NCI-H1694 (cell line): Measurements from ENCODE around the gene METTL23.
"Not testable (repeated sequence)": the region's sequence is repeated elsewhere in the genome, so short reads cannot be mapped to it uniquely, and the experiment has no call there.

Source experiments
- DNase-seq: peaks from one replicate; lab custom pipeline; 2025; lab: John Stamatoyannopoulos, UW

The METTL23 gene

DNA sequence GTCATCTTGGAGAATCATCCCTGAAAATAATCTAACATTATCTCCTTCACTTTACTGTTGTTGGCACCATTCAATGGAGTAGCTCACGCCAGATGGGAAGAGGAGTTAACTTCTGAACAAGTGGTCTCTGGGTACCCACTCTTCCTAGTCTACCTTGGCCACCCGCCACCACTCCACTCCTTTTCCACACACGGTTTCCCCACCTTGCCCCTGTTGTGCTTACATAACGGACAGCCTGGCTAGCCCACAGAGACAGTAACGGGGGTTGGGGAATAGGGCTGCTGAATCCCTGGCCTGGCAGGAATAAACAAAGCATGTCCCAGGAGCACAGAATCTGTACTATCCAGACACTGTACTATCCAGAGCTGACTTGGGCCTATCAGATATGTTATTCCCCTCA lies 12.3 kb upstream of the METTL23 start:
- no peak for DNase-seq

DNA sequence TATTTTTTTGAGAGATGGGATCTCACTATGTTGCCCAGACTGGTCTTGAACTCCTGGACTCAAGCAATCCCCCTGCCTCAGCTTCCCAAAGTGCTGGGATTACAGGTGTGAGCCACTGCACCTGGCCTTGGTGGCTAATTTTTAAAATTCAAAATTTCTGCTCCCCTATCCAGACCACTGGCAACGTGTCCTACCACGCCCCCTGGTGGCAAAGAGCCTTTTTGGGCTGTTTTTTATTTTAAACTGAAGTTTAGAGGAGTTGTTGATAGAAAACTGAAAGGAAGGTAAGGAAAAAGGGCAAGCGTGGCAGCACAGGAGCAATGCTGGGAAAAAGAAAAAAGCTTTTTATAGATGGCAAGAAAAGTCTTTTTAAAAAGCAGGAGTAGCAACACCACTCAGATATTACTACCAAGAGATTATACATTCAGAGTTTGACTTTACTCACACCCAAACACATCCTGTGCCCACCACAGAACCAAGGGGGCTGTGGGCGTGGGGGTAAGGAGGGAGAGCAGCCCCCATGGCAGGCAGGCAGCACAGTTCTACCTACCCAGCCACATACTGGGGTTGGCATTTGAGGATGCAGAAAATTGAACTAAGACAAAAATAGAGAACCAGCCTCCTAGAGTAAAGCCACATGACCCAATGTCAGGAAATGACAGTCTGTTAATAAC lies 11.7 kb upstream of the METTL23 start:
- DNase-seq, result peak; percentile 75

DNA sequence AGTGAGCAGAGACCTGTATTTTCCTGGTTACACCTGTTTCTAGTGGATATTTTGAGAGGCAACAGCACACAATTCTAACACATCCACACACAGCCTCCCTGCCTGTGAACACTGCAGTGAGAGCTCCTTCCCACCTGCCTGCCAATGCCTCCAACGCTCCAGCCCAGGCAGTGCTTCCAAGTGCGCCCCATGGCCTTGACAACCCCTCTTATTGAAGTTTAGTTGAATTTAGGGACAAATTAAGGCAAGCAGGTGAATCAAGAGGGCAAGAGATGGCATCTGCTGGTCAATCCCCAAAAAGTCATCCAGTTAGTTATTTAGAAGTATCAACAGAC lies 11.2 kb upstream of the METTL23 start:
- no peak for DNase-seq

DNA sequence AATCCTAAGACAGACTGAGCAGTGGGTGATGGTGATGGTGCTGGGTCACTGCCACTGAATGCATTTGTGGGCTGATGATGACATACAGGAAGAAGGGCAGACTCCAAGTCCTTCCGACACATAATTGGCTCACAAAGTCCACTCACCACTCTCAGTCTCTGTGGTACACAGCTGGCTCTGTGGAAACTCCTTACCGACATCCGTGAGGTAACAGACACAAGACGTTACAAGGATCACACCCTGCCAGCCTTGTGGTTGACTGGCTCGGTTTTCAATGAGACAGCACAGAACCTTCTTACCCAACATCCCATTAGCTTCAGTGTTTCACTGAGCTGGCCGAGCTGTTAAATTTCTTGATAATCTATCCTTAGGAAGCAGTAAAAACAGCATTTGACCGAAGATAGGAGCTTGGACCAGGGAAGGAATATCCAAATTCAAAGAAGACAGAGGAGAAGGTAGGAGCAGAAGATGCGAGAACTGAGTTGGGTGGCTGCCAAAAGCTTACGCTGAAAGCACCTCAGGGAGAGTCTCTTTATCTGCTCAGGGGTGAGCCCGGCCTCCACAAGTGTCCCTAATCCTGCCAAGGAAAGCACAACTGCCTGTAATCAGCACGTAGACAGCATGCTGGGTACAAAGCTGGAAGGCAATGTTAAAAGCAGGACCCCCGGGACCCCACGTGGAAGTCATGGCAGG lies 10.3 kb upstream of the METTL23 start:
- no peak for DNase-seq

DNA sequence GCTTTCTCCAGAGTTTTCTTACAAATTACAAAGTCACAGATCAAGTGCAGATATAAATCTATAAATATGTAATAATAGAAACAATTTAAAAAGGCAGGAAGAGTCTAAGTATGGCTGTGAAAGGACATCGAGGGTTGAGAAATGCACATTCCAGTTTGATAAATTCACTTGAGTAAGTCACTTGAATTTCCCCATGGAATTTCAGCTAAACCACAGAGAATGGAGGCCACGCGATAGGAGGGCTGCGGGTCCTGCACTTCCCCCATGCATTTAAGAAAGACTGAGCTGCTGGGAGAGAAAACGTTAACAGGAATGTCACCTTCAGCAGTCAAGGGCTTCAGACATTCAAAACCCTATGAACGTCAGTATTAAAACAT lies 9.8 kb upstream of the METTL23 start:
- DNase-seq, result no peak

DNA sequence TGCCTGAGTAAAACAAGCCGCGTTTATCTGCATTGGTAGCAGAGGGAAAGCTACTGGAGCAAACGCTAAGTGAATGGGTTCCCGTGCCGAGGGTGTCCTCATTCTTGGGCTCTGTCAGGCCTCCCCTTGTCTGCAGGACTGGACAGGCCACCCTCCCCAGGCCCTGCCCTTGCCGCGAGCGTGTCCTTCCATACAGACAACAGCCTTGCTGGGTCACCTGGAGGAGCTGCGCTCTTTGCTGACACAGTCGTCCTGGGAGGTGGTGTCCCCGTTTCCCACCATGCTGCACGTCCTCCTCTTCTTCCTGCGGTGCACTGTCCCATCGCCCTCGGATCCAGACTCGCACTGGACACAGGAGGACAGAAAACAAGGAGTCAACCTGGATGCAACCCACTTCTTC lies 8.1 kb upstream of the METTL23 start:
- no peak for DNase-seq

DNA sequence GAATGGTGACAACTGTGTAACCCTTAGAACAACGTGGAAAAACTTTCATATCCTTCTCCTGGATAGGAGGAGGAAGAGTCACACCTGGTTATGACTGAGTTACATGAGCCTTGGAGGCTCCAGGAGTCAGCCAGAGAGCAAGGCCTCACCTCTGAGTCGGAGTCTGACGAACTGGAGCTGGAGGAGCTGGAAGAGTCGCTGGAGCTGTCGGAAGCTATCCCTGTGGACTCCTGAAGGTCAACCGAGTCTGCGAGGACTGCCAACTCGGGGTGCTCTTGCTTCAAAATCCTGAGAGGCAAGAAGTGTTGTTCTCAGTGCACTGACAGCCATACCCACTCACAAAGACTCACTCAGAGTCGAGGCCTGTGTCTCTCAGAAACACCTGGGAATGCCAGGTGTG lies 6.4 kb upstream of the METTL23 start:
- DNase-seq, result no peak

DNA sequence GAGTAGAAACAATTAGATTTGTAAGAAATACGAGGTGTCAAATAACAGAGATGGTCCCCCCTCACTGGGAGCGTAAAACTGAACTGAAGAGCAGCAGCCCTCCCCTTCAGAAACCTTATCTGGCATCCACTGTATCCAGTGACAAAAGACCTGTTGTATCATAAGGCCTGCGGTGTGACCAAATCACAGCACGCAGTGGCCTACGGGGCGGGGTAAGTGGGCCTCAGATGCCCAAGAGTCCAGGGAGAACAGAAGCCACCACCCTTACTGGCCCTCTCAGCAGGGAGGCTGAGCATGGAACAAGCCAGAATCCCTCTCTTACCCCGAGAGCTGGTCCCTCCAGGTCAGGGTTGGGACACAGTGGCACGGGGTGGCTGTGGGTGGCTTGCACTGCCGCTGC lies 5.7 kb upstream of the METTL23 start:
- no peak for DNase-seq

DNA sequence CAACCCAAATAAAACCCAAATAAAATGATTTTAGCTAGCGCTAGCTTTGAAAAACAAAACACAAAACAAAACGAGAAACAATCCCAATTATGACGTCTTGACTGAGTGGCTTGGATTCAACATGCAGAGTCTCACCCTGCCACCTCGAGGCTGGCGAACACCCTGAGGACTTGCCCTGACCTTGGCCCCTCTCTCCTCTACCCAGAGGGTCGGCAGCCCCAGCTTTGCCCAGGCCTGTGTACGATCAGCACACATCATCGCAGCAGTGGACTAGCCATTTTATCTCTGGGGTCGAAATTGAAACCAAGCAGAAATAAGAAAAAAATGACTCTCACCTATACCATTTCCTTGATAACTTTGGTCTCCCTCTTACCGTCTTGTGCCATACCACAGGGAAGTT lies 5.2 kb upstream of the METTL23 start:
- no peak for DNase-seq

DNA sequence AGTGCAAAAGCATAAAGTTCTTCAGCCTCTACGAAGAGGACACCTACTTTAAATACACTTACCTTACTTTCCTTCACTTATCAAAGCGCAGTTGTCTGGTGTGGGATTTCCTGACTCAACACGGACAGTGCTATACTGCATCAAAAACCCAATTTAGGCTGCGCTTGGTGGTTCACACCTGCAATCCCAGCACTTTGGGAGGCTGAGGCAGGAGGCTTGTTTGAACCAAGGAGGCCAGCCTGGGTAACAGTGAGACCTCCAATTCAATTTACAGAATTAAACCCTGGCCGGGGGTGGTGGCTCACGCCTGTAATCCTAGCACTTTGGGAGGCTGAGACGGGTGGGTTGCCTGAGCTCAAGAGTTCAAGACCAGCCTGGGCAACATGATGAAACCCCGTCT lies 4.4 kb upstream of the METTL23 start:
- DNase-seq, result no peak

DNA sequence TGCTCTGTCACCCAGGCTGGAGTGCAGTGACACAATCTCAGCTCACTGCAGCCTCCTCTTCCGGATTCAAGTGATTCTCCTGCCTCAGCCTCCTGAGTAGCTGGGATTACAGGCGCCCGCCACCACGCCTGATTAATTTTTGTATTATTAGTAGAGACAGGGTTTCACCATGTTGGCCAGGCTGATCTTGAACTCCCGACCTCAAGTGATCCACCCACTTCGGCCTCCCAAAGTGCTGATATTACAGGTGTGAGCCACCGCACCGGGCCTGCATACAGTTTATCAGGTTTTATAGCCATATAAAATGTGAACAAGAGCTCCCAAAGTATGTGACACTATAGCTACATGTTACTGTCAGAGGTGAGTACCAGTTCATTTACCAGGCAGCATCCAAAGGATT lies 3.7 kb upstream of the METTL23 start:
- DNase-seq, result not testable (repeated sequence)

DNA sequence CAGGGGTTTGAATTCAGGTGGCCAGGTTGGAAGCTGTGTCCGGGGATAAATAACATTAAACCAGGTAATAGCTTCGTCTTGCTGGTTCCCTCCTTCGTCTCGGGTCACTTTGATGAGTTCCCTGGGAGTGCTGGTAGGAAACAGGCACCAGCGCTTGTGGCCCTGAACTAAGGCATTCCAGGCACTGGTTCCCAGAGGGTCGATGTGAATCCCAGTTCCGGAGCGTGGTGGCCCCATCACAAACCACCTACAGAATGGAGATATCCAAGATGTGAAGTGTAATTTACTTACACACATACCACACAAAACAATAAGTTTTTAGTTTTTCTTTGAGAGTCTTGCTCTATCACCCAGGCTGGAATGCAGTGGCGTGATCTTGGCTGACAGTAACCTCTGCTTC lies 2.8 kb upstream of the METTL23 start:
- no peak for DNase-seq

DNA sequence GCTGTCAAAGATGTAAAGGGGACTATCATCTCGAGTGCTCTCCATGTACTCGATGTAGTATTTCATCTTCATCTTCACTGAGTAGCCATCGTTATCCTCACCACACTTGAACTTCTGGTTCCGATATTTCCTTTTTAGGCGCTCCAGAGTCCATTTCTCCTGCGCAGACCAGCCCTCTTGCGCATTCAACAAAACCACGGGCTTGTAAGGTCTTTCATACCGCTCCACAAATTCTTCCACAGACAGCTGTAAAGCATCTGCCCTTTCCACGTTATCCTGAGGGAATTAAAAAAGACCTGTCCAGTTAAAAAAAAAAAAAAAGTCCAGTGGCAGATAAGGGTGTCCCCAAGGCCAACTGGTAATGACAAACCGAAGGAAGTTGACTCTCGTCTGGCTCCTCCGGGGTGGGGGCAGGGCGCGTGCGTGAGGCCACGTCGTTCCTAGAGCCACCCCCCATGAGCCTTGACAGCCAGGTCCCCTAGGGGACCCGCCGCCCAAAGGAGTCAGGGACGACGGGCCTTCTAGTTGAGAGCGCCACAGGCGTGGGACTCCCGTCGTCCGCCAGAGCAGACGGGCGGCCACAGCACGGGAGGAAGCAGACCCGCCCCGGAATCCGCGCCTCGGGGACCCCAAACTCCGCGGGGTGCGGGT lies 934 bp upstream of the METTL23 start:
- no peak for DNase-seq

DNA sequence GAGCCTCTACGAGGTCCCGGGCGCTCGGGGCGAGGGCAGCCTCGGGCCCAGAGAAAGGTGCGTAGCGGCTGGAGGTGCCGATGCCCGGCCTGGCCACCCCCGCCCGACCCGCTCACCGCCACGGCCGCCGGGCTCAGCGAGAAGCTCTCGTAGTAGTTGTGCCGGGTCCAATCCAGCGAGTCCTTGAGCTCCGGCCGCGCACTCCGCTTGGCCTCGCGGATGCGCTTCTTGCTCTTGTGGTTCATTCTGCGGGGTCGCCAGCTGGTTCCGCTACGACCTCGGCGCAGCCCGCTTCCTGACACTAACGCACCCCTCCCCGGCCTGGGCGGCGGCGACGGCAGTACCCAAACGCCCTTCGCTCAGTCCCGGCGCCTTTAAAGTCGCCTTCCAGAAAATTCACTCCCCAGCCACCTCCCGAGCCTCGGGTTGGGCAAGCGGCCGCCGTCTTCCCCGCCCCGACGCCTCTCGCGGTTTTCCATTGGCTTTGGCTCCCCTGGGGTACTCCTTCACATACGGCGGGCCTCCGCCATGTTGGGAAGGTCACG lies 336 bp upstream of the METTL23 start, which contains the start of gene JMJD6:
Gene JMJD6, minus strand, starts transcription at position 376 of the 545 bp plus-strand sequence. Its CDS starts 131 bp downstream, at position 245.
- DNase-seq, result peak; percentile 85

DNA sequence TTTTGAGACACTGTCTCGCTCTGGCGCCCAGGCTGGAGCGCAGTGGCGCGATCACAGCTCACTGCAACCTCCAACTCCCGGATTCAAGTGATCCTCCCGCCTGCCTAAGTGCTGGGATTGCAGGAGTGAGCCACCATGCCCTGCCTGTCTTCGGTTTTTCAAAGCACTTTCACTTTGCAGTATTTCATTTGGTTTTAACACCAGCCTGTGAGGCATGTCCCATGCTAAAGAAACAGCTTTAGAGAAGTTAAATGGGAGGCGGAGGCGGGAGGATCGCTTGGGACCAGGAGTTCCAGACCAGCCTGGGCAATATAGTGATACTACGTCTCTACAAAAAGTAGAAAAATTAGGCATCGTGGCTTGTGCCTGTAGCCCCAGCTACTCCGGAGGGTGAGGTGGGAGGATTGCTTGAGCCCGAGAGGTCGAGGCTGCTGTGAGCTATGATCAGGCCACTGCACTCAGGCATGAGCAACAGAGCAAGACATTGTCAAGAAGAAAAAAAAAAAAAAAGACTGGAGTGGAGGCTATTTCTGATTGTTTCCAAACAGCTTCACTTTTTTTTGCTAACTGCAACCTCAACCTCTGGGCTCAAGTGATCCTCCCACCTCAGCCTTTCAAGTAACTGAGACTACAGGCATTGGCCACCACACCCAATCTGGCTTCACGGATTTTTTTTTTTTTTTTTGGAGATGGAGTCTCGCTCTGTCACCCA lies 1.3 kb downstream of the METTL23 start:
- DNase-seq, result no peak

DNA sequence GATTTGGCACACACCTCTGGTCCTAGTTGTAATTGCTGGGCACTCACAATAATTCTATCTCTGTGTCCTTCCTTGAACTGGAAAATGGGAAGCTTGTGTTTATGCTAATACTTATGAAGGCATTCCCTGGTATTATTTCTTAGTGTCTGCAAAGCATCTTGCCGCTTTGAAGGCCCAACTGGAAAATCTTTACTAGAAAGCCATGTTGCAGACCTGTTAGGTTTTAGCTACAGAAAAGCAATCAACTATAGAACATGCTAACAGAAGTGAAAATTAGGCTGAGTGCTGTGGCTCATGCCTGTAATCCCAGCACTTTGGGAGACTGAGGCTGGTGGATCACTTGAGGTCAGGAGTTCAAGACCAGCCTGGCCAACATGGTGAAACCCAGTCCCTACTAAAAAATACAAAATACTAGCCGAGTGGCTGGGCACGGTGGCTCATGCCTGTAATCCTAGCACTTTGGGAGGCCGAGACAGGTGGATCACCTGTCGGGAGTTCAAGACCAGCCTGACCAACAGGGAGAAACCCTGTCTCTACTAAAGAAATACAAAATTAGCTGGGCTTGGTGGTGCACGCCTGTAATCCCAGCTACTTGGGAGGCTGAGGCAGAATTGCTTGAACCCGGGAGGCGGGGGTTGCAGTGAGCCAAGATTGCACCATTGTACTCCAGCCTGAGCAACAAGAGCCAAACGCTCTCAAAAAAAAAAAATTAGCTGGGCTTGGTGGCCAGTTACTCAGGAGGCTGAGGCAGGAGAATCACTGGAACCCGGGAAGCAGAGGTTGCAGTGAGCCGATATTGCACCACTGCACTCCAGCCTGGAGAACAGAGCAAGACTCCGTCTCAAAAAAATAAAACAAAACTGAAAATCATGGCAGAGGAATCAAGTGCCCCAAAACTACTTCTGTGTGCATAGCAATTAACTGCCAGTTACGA lies 5.4 kb downstream of the METTL23 start:
- DNase-seq, result not testable (repeated sequence)

DNA sequence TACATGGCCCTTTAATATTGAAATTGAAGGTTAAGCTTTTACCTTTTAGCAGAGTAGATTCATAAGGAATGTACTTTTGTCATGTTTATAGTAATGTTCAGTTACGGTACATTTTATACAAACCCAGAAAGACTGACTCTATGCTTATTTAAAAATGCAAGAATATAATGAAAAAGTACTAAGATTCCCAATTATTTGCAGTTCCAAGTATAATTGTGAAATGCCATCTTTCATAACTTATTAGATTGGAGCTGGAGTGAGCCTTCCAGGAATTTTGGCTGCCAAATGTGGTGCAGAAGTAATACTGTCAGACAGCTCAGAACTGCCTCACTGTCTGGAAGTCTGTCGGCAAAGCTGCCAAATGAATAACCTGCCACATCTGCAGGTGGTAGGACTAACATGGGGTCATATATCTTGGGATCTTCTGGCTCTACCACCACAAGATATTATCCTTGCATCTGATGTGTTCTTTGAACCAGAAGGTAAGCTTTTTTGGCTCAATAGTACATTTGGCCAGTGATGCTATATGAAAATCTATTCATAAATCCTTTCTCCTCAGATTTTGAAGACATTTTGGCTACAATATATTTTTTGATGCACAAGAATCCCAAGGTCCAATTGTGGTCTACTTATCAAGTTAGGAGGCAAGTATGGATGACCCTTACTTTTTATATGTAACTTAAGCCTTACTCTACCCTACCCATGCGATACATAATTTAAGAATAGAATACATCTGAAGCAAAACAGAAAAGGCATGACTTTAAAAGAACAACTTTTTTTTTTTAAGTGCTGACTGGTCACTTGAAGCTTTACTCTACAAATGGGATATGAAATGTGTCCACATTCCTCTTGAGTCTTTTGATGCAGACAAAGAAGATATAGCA lies 6.3 kb downstream of the METTL23 start:
- no peak for DNase-seq

DNA sequence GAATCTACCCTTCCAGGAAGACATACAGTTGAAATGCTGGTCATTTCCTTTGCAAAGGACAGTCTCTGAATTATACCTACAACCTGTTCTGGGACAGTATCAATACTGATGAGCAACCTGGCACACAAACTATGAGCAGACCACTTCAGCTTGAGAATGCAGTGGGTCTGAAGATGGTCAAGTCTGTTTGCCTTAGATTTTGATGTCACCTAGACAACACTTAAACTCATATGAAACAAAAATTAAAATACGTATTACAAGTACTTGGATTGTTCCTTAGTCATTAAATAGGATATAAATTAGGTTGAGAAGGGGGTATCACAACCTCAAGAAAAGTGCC lies 6.9 kb downstream of the METTL23 start:
- DNase-seq, result no peak

DNA sequence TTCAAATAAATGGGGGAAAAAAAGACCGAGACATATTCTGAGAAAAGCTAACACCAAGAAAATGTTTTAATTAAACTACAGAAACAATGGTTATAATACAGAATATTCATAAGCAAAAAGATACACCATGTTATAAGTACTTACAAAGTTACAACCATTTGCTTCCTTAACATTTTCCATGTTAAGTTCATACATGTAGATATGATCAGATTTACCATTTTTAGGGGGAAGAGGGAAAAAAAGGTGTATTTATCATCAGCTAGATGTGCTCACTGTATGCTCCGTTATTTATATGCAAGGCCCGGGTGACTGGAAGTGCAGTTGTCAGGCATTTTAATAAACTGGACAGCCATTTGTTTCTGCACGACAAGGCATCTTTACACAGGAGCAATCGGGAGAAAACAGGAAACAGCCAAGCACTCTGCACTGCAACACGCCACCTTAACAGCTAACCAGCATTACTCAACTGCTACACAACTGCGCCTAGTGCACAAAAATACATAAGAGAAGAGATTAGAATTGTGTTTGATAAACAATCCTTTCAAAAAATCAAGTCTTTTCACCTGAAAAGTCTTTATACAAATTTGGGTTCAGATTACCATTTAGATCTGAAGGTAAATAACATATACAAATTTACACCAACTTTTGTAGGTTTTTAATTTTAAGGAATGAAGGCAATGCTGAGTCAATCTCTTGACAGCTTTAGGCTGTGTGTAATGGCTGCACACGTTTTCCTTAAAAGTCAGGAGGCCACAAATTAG lies 7.6 kb downstream of the METTL23 start:
- DNase-seq, result no peak

DNA sequence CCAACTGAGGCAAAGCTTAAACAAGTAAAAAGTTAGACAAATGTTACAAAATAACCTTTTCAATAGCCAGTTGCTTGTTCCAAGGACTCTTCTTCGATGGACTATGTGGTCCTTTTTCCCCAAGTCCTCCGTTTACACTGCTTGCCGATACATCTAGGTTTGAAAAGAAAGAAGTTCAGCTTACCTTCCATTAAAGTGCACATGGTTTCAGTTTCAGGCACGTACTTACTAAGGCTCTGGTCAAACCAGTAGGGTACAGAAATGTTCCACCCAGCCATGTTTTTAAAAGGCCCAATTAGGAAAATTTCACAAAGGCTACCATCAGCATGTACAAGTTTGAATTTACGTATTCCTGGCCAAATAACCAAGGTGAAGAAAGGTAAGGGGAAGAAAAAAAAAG lies 8.4 kb downstream of the METTL23 start:
- no peak for DNase-seq
